ENCODE measurements around the gene CELF6.
"Not testable (repeated sequence)": the region's sequence is repeated elsewhere in the genome, so short reads cannot be mapped to it uniquely, and the experiment has no call there.

CELF6 gene

GRCh38 chr15:72275635-72276325 is 44.2 kb downstream of the CELF6 start:
- not testable (repeated sequence) for H3K27ac ChIP-seq (ENCODE audit: low read depth in 2 of 2, low read length in 2 of 2); H3K4me3 ChIP-seq (ENCODE audit: low read length in 2 of 2); H3K36me3 ChIP-seq (ENCODE audit: control insufficient read depth in 2 of 2, insufficient read depth in 2 of 2, low read length in 2 of 2); H3K27me3 ChIP-seq (ENCODE audit: control insufficient read depth in 2 of 2, insufficient read depth in 2 of 2, low read length in 2 of 2); H3K9me3 ChIP-seq (ENCODE audit: control insufficient read depth in 2 of 2, low read length in 2 of 2); H3K9ac ChIP-seq (ENCODE audit: low read depth in 1 of 2, low read length in 2 of 2); H3K4me1 ChIP-seq (ENCODE audit: control insufficient read depth in 2 of 2, insufficient read depth in 2 of 2, low read length in 2 of 2)

GRCh38 chr15:72272997-72273352 is 47.0 kb downstream of the CELF6 start:
- Histone ChIP-seq H3K9ac (ENCODE audit: low read depth in 1 of 2, low read length in 2 of 2) (peak overlapping the region; percentile 18 to 59), H3K27ac (ENCODE audit: low read depth in 2 of 2, low read length in 2 of 2) (peak overlapping the region; percentile 42 to 44), H3K27me3 (ENCODE audit: control insufficient read depth in 2 of 2, insufficient read depth in 2 of 2, low read length in 2 of 2) (no peaks in the 10 kb centered on the region), H3K4me3 (ENCODE audit: low read length in 2 of 2) (peak overlapping the region; percentile 76 to 85), H3K36me3 (ENCODE audit: control insufficient read depth in 2 of 2, insufficient read depth in 2 of 2, low read length in 2 of 2) (no peaks in the 10 kb centered on the region), H3K9me3 (ENCODE audit: control insufficient read depth in 2 of 2, low read length in 2 of 2) (no peaks in the 10 kb centered on the region), H3K4me1 (ENCODE audit: control insufficient read depth in 2 of 2, insufficient read depth in 2 of 2, low read length in 2 of 2) (peaks cover 0 to 8% of the 10 kb centered on the region in 2 donors)

GRCh38 chr15:72272213-72272996 is 47.6 kb downstream of the CELF6 start, which contains the start of gene PARP6:
PARP6 (minus strand) TSS chr15:72272554; CDS start chr15:72267477, 5,077 bp downstream.
- H3K27me3 ChIP-seq (ENCODE audit: control insufficient read depth in 2 of 2, insufficient read depth in 2 of 2, low read length in 2 of 2), result no peaks in the 10 kb centered on the region
- H3K9me3 ChIP-seq (ENCODE audit: control insufficient read depth in 2 of 2, low read length in 2 of 2), result no peaks in the 10 kb centered on the region
- H3K4me1 ChIP-seq (ENCODE audit: control insufficient read depth in 2 of 2, insufficient read depth in 2 of 2, low read length in 2 of 2), result peaks cover 0 to 8% of the 10 kb centered on the region in 2 donors
- H3K36me3 ChIP-seq (ENCODE audit: control insufficient read depth in 2 of 2, insufficient read depth in 2 of 2, low read length in 2 of 2), result peaks cover under 1 to 1% of the 10 kb centered on the region in 2 donors
- H3K9ac ChIP-seq (ENCODE audit: low read depth in 1 of 2, low read length in 2 of 2), result peak within 1 kb of the TSS; percentile 85 to 87
- H3K4me3 ChIP-seq (ENCODE audit: low read length in 2 of 2), result peak within 1 kb of the TSS; percentile 78 to 85
- H3K27ac ChIP-seq (ENCODE audit: low read depth in 2 of 2, low read length in 2 of 2), result peak within 1 kb of the TSS; percentile 74 to 84

- peaks cover 0 to 8% of the 10 kb centered on the region in 2 donors for H3K4me1 ChIP-seq (ENCODE audit: control insufficient read depth in 2 of 2, insufficient read depth in 2 of 2, low read length in 2 of 2)
- H3K4me3 ChIP-seq (ENCODE audit: low read length in 2 of 2), result peak overlapping the region; percentile 78 to 85
- H3K9ac ChIP-seq (ENCODE audit: low read depth in 1 of 2, low read length in 2 of 2), result peak overlapping the region; percentile 85 to 87
- H3K27ac ChIP-seq (ENCODE audit: low read depth in 2 of 2, low read length in 2 of 2), result peak overlapping the region; percentile 74 to 84
- H3K36me3 ChIP-seq (ENCODE audit: control insufficient read depth in 2 of 2, insufficient read depth in 2 of 2, low read length in 2 of 2), result peaks cover 4 to 7% of the 10 kb centered on the region in 2 donors
- H3K27me3 ChIP-seq (ENCODE audit: control insufficient read depth in 2 of 2, insufficient read depth in 2 of 2, low read length in 2 of 2), result no peaks in the 10 kb centered on the region
- no peaks in the 10 kb centered on the region for H3K9me3 ChIP-seq (ENCODE audit: control insufficient read depth in 2 of 2, low read length in 2 of 2)
These were observed 48.1 kb downstream of the CELF6 start for GRCh38 chr15:72271895-72272212.

- Histone ChIP-seq H3K36me3 (ENCODE audit: control insufficient read depth in 2 of 2, insufficient read depth in 2 of 2, low read length in 2 of 2) (peaks cover 10 to 13% of the 10 kb centered on the region in 2 donors), H3K27me3 (ENCODE audit: control insufficient read depth in 2 of 2, insufficient read depth in 2 of 2, low read length in 2 of 2) (no peaks in the 10 kb centered on the region), H3K4me1 (ENCODE audit: control insufficient read depth in 2 of 2, insufficient read depth in 2 of 2, low read length in 2 of 2) (peaks cover 0 to 8% of the 10 kb centered on the region in 2 donors), H3K9ac (ENCODE audit: low read depth in 1 of 2, low read length in 2 of 2) (no peak overlapping the region), H3K4me3 (ENCODE audit: low read length in 2 of 2) (peak overlapping the region in 1 of 2 donors; percentile 78), H3K9me3 (ENCODE audit: control insufficient read depth in 2 of 2, low read length in 2 of 2) (no peaks in the 10 kb centered on the region), H3K27ac (ENCODE audit: low read depth in 2 of 2, low read length in 2 of 2) (no peak overlapping the region)
These were observed 48.7 kb downstream of the CELF6 start for GRCh38 chr15:72271221-72271620.

- H3K27me3 ChIP-seq (ENCODE audit: control insufficient read depth in 2 of 2, insufficient read depth in 2 of 2, low read length in 2 of 2), result no peaks in the 10 kb centered on the region
- H3K4me1 ChIP-seq (ENCODE audit: control insufficient read depth in 2 of 2, insufficient read depth in 2 of 2, low read length in 2 of 2), result peaks cover 0 to 8% of the 10 kb centered on the region in 2 donors
- H3K36me3 ChIP-seq (ENCODE audit: control insufficient read depth in 2 of 2, insufficient read depth in 2 of 2, low read length in 2 of 2), result peaks cover 24 to 28% of the 10 kb centered on the region in 2 donors
- no peak overlapping the region for H3K4me3 ChIP-seq (ENCODE audit: low read length in 2 of 2)
- H3K9ac ChIP-seq (ENCODE audit: low read depth in 1 of 2, low read length in 2 of 2), result no peak overlapping the region
- H3K9me3 ChIP-seq (ENCODE audit: control insufficient read depth in 2 of 2, low read length in 2 of 2), result no peaks in the 10 kb centered on the region
- no peak overlapping the region for H3K27ac ChIP-seq (ENCODE audit: low read depth in 2 of 2, low read length in 2 of 2)
These were observed 50.2 kb downstream of the CELF6 start for GRCh38 chr15:72269739-72270138.

- Histone ChIP-seq H3K36me3 (ENCODE audit: control insufficient read depth in 2 of 2, insufficient read depth in 2 of 2, low read length in 2 of 2) (peaks cover 61 to 66% of the 10 kb centered on the region in 2 donors), H3K27me3 (ENCODE audit: control insufficient read depth in 2 of 2, insufficient read depth in 2 of 2, low read length in 2 of 2) (no peaks in the 10 kb centered on the region), H3K9me3 (ENCODE audit: control insufficient read depth in 2 of 2, low read length in 2 of 2) (no peaks in the 10 kb centered on the region), H3K9ac (ENCODE audit: low read depth in 1 of 2, low read length in 2 of 2) (no peak overlapping the region), H3K4me1 (ENCODE audit: control insufficient read depth in 2 of 2, insufficient read depth in 2 of 2, low read length in 2 of 2) (no peaks in the 10 kb centered on the region), H3K27ac (ENCODE audit: low read depth in 2 of 2, low read length in 2 of 2) (no peak overlapping the region), H3K4me3 (ENCODE audit: low read length in 2 of 2) (no peak overlapping the region)
These were observed 54.9 kb downstream of the CELF6 start for GRCh38 chr15:72265031-72265430.

GRCh38 chr15:72252663-72253299 is 67.2 kb downstream of the CELF6 start:
- Histone ChIP-seq H3K27ac (ENCODE audit: low read depth in 2 of 2, low read length in 2 of 2) (no peak overlapping the region), H3K4me3 (ENCODE audit: low read length in 2 of 2) (no peak overlapping the region), H3K36me3 (ENCODE audit: control insufficient read depth in 2 of 2, insufficient read depth in 2 of 2, low read length in 2 of 2) (peaks cover 49 to 70% of the 10 kb centered on the region in 2 donors), H3K9me3 (ENCODE audit: control insufficient read depth in 2 of 2, low read length in 2 of 2) (no peaks in the 10 kb centered on the region), H3K27me3 (ENCODE audit: control insufficient read depth in 2 of 2, insufficient read depth in 2 of 2, low read length in 2 of 2) (no peaks in the 10 kb centered on the region), H3K9ac (ENCODE audit: low read depth in 1 of 2, low read length in 2 of 2) (no peak overlapping the region), H3K4me1 (ENCODE audit: control insufficient read depth in 2 of 2, insufficient read depth in 2 of 2, low read length in 2 of 2) (no peaks in the 10 kb centered on the region)

- H3K27ac ChIP-seq (ENCODE audit: low read depth in 2 of 2, low read length in 2 of 2), result no peak overlapping the region
- no peak overlapping the region for H3K4me3 ChIP-seq (ENCODE audit: low read length in 2 of 2)
- no peaks in the 10 kb centered on the region for H3K27me3 ChIP-seq (ENCODE audit: control insufficient read depth in 2 of 2, insufficient read depth in 2 of 2, low read length in 2 of 2)
- H3K36me3 ChIP-seq (ENCODE audit: control insufficient read depth in 2 of 2, insufficient read depth in 2 of 2, low read length in 2 of 2), result peaks cover 37 to 50% of the 10 kb centered on the region in 2 donors
- no peaks in the 10 kb centered on the region for H3K9me3 ChIP-seq (ENCODE audit: control insufficient read depth in 2 of 2, low read length in 2 of 2)
- H3K9ac ChIP-seq (ENCODE audit: low read depth in 1 of 2, low read length in 2 of 2), result no peak overlapping the region
- H3K4me1 ChIP-seq (ENCODE audit: control insufficient read depth in 2 of 2, insufficient read depth in 2 of 2, low read length in 2 of 2), result no peaks in the 10 kb centered on the region
These were observed 70.7 kb downstream of the CELF6 start for GRCh38 chr15:72249142-72249810.

Measured in mucosa of rectum (tissue), 2 donors.